GM23248 (cell line): ENCODE data around the gene MDGA2.

Experiments
- EZH2 ChIP-seq: fragments of 200-600 bp; sonication (generic); IDR thresholded peaks from 2 replicates; pipeline ENCODE4 v1.6.1; 2018; ENCODE audit warnings: antibody characterized with exemption, mild to moderate bottlenecking; ENCODE audit not compliant: insufficient read depth, poor library complexity, severe bottlenecking
- EZH2phosphoT487 ChIP-seq: fragments of 200-600 bp; sonication (generic); IDR thresholded peaks from 2 replicates; pipeline ENCODE4 v1.6.1; 2018; ENCODE audit warnings: antibody characterized with exemption, moderate library complexity, mild to moderate bottlenecking, low read depth; ENCODE audit not compliant: insufficient read depth

DNA sequence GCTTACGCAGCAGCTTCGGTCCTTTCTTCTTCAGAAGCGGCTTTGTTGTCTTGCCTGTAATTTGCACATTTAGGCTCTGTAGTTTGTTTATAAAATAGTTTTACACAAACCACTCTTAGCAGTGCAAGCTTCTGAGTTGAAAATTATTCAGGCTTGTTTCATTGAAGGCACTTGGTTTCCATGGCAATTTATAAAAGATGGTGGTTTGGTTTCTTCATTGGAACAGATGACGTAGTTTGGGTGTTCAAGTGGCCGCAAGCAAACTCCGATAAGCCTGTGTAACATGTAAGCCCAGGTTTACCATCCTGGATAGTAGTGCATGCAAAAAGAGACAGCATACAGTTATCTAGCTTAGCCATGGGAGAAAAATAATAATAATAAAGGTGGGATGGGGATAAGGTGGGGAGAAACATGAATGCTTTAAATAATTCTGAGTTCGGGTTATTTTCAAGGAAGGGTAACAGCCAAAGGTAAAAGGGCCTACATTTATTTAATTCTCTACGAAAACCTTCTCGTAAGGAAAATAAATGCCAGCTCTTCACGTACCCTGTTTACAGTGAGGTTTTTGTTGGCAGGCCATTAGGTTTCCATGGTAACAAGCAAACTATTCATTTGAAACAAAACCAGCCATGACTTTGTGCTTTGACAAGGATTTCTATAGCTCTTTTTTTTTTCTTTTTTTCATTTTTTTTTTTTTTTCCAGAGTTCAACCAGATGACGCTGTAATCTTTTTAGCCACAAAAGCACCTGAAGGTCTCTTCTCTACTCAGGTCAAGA, 834.3 kb downstream of the MDGA2 start:
- no peak for TF ChIP-seq EZH2
- TF ChIP-seq EZH2phosphoT487 = no peak
